GM12878 (cell line): ENCODE results near the gene KCTD17. TPM values are rescaled to one million over a fixed set of nuclear protein-coding genes. Genes with fewer than 3 reads are reported as not detected.

Experiments
- ATAC-seq: fragments of 200-7000 bp; cut with Tn5 transposase; 3 replicates; pipeline ENCODE4 v1.9.1; 2020; ENCODE audit warnings: mild to moderate bottlenecking, moderate library complexity
- BruUV-seq: library from RNA; stranded (reverse); fragments of 400-500 nt; replicated peaks from 2 replicates; lab custom pipeline; 2021; lab: Mats Ljungman, UMichigan
- CTCF ChIA-PET: fragments of 300-600 bp; sonication (Branson Sonifier 250); formaldehyde crosslinking; extraction: SDS; loops from one replicate; lab custom pipeline; 2021; ENCODE audit warnings: inconsistent platforms; lab: Yijun Ruan, JAX
- POLR2A ChIA-PET: fragments of 350-600 bp; formaldehyde crosslinking; extraction: SDS; loops from one replicate; lab custom pipeline; 2021; ENCODE audit warnings: inconsistent platforms; lab: Charles Lee
- RAD21 ChIA-PET: fragments of 300-600 bp; sonication (Branson Sonifier 250); formaldehyde crosslinking; loops from one replicate; lab custom pipeline; 2023; ENCODE audit warnings: antibody characterized with exemption; ENCODE audit not compliant: unreplicated experiment; lab: Charles Lee
- SMC1A ChIA-PET: fragments of 300-600 bp; sonication (Branson Sonifier 250); formaldehyde crosslinking; loops from one replicate; lab custom pipeline; 2023; ENCODE audit not compliant: unreplicated experiment, uncharacterized antibody; lab: Charles Lee
- DNase-seq: peaks from one replicate; pipeline ENCODE4 v3.0.0-alpha.2; 2011; ENCODE audit warnings: low read depth, low spot score
- FAIRE-seq: peaks from 3 replicates; lab custom pipeline; 2011; peaks lifted over from hg19 to GRCh38; lab: Jason Lieb, UNC
- H2AFZ ChIP-seq: 2 replicates; pipeline ENCODE4 v1.6.0; 2011; ENCODE audit warnings: low read depth, low read length, control low read depth; ENCODE audit not compliant: control insufficient read depth
- H3K27ac ChIP-seq: 2 replicates; pipeline ENCODE4 v1.5.1; 2011; ENCODE audit warnings: control low read depth; ENCODE audit not compliant: control insufficient read depth, insufficient read depth
- H3K27me3 ChIP-seq, 2 experiments: replicated peaks in 1 of 2; 2 replicates each; pipeline versions ENCODE4 v1.6.0 to v1.6.1; 2011; ENCODE audit warnings: low read length in 1 of 2; ENCODE audit not compliant: control insufficient read depth in 2 of 2, insufficient read depth in 2 of 2
- H3K36me3 ChIP-seq, 2 experiments: 2 replicates each; pipeline ENCODE4 v1.5.1; 2011; ENCODE audit warnings: low read length in 1 of 2; ENCODE audit not compliant: control insufficient read depth in 2 of 2, insufficient read depth in 2 of 2
- H3K4me1 ChIP-seq: 2 replicates; pipeline ENCODE4 v1.6.1; 2011; ENCODE audit warnings: mild to moderate bottlenecking, low read length, moderate library complexity, mixed read lengths; ENCODE audit not compliant: control insufficient read depth, insufficient read depth
- H3K4me2 ChIP-seq: 2 replicates; pipeline ENCODE4 v1.6.0; 2011; ENCODE audit warnings: control low read depth; ENCODE audit not compliant: control insufficient read depth, insufficient read depth
- H3K4me3 ChIP-seq: fragments of 200-600 bp; sonication (generic); 2 replicates; pipeline ENCODE4 v1.5.1; 2016
- H3K79me2 ChIP-seq: 2 replicates; pipeline ENCODE4 v1.6.0; 2011; ENCODE audit warnings: low read length; ENCODE audit not compliant: control insufficient read depth, insufficient read depth
- H3K9ac ChIP-seq: 2 replicates; pipeline ENCODE4 v1.8.0; 2011; ENCODE audit warnings: low read length, control low read depth, mixed read lengths; ENCODE audit not compliant: control insufficient read depth, insufficient read depth
- H3K9me3 ChIP-seq: replicated peaks from 3 replicates; pipeline ENCODE4 v1.5.1; 2011; ENCODE audit warnings: mild to moderate bottlenecking, low read length; ENCODE audit not compliant: control insufficient read depth, insufficient read depth
- H4K20me1 ChIP-seq: 2 replicates; pipeline ENCODE4 v1.6.0; 2011; ENCODE audit not compliant: control insufficient read depth, insufficient read depth
- CHD4 ChIP-seq: fragments of 200-600 bp; sonication (generic); IDR thresholded peaks from 2 replicates; pipeline ENCODE4 v1.6.1; 2016; ENCODE audit warnings: mild to moderate bottlenecking
- ESRRA ChIP-seq: IDR thresholded peaks from 2 replicates; pipeline ENCODE4 v1.6.1; 2012; ENCODE audit warnings: mild to moderate bottlenecking, low read length, improper control_type of control experiment
- KLF5 ChIP-seq: fragments of 450-650 bp; IDR thresholded peaks from 2 replicates; pipeline ENCODE4 v1.6.1; 2014; ENCODE audit warnings: mild to moderate bottlenecking; ENCODE audit not compliant: partially characterized antibody
- MEF2A ChIP-seq: IDR thresholded peaks from 2 replicates; pipeline ENCODE4 v1.6.1; 2011; ENCODE audit warnings: low read depth, mild to moderate bottlenecking, low read length, moderate library complexity; ENCODE audit not compliant: insufficient read depth
- NFYB ChIP-seq: IDR thresholded peaks from 2 replicates; pipeline ENCODE4 v1.6.1; 2011; ENCODE audit warnings: low read depth, mild to moderate bottlenecking, low read length, improper control_type of control experiment, moderate library complexity; ENCODE audit not compliant: insufficient read depth
- PAX5 ChIP-seq: IDR thresholded peaks from 2 replicates; pipeline ENCODE4 v1.6.1; 2011; ENCODE audit warnings: low read depth, low read length, borderline replicate concordance
- POLR2A ChIP-seq: IDR thresholded peaks from 2 replicates; pipeline ENCODE4 v1.6.1; 2011; ENCODE audit warnings: low read depth, mild to moderate bottlenecking, low read length
- RBBP5 ChIP-seq: fragments of 200-600 bp; sonication (generic); conservative IDR thresholded peaks from 2 replicates; pipeline ENCODE4 v1.6.1; 2016
- SMAD1 ChIP-seq: fragments of 450-650 bp; IDR thresholded peaks from 2 replicates; pipeline ENCODE4 v1.6.1; 2018; ENCODE audit warnings: mild to moderate bottlenecking, low read depth; ENCODE audit not compliant: partially characterized antibody
- TARDBP ChIP-seq: IDR thresholded peaks from 2 replicates; pipeline ENCODE4 v1.6.1; 2016; ENCODE audit warnings: borderline replicate concordance
- WGBS: methylation state at CpG from one replicate; pipeline ENCODE4 v1.1.6; 2016; ENCODE audit warnings: low lambda C conversion rate; ENCODE audit not compliant: insufficient replicate concordance, insufficient coverage; ENCODE audit errors: missing lambda C conversion rate; 5-methylcytosine and 5-hydroxymethylcytosine counted together
- in situ Hi-C: fragments of 300-500 bp; cut with MboI; formaldehyde crosslinking; loops from 9 replicates; pipeline ENCODE4 v1.14.3; 2018; ENCODE audit warnings: mixed read lengths
- intact Hi-C: fragments of 100-400 bp; cut with micrococcal nuclease; formaldehyde crosslinking; loops from one replicate; pipeline ENCODE4 v1.14.2; 2022; ENCODE audit not compliant: unreplicated experiment
- polyA plus RNA-seq, 11 experiments: library from polyadenylated mRNA; depleted of rRNA in 4 of 11; unstranded in 6 of 11; stranded (reverse) in 5 of 11; fragments of >200 nt; fragmentation: Nextera tagmentation in 4 of 11; fragmentation: Illumina TruSeq in 1 of 11; extraction: Ambion mirVana in 4 of 11; extraction: Trizol in 1 of 11; gene quantifications; 1 replicate in 1 of 11; 2 replicates in 10 of 11; pipeline versions ENCODE4 v1.2.1 to v1.2.3, GENCODE V29; 2011 to 2016; ENCODE audit warnings: inconsistent platforms in 2 of 11, missing spikeins in 2 of 11, low read depth in 1 of 11
- total RNA-seq, 4 experiments: library from RNA; depleted of rRNA in 3 of 4; stranded (reverse); fragments of >200 nt in 3 of 4; fragmentation: Illumina TruSeq in 1 of 4; extraction: Trizol in 1 of 4; gene quantifications; 2 replicates each; pipeline versions ENCODE4 v1.2.1 to v1.2.3, GENCODE V29; 2013 to 2021
- TF ChIP-seq, protein P1 (sequence below): fragments of 450-650 bp; IDR thresholded peaks from 2 replicates; pipeline ENCODE4 v1.6.1; 2017; ENCODE audit warnings: mild to moderate bottlenecking, moderate library complexity
- TF ChIP-seq, protein P2 (sequence below), 3 experiments: IDR thresholded peaks in 2 of 3; conservative IDR thresholded peaks in 1 of 3; 2 replicates each; pipeline ENCODE4 v1.5.1; 2011; ENCODE audit warnings: low read depth in 3 of 3, low read length in 3 of 3, mild to moderate bottlenecking in 3 of 3, control low read depth in 2 of 3, moderate library complexity in 2 of 3, inconsistent platforms in 1 of 3, mixed read lengths in 1 of 3; ENCODE audit not compliant: control insufficient read depth in 2 of 3, insufficient read depth in 1 of 3; ENCODE audit errors: extremely low read depth in 1 of 3
- TF ChIP-seq, protein P3 (sequence below): IDR thresholded peaks from 2 replicates; pipeline ENCODE4 v1.6.1; 2011; ENCODE audit warnings: low read depth, low read length, improper control_type of control experiment, borderline replicate concordance
- TF ChIP-seq, protein P4 (sequence below): fragments of 450-650 bp; IDR thresholded peaks from 2 replicates; pipeline ENCODE4 v1.6.1; 2017; ENCODE audit warnings: borderline replicate concordance
- TF ChIP-seq, protein P5 (sequence below): fragments of 450-650 bp; IDR thresholded peaks from 2 replicates; pipeline ENCODE4 v1.6.1; 2017; ENCODE audit warnings: mild to moderate bottlenecking

The KCTD17 gene
- total and polyA plus RNA-seq, 10 of the 15 experiments (the other 5 are each of a cell fraction or from before 2014, with no cell fraction given): 0.16 to 18.4 (median 10.1) TPM; not detected in 1

DNA sequence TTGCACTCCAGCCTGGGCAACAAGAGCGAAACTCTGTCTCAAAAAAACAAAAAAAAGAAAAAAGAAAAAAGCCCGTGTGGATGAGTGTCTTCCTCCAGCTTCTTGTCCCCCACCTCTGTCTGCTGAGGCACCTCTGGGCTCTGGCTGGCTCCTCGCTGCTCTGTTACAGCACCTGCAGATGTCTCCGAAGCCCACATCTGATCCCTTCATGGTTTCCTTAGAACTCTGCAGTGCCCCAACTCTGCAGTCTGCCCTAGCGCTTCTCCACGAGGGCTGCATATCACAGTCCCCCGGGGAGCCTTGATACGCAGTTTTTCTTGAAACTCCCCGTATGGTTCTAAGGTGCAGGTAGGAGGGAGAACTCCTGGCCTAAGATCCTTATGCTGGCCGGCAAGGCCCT, 15.9 kb downstream of the KCTD17 start:
- RAD21 ChIA-PET: no interaction called here
- H3K4me3 ChIP-seq: no peak overlapping the region
- in situ Hi-C loops (no loop called here), intact Hi-C loops (no loop called here)
- no peaks in the 10 kb centered on the region for H3K4me1 ChIP-seq
- no peak for DNase-seq
- no TSS peak for BruUV-seq
- POLR2A ChIA-PET: no interaction called here
- no peaks in the 10 kb centered on the region for H4K20me1 ChIP-seq
- no peak overlapping the region for H3K4me2 ChIP-seq
- H3K9ac ChIP-seq: no peak overlapping the region
- H3K36me3 ChIP-seq: no peaks in the 10 kb centered on the region
- H3K9me3 ChIP-seq: no peaks in the 10 kb centered on the region
- no peak for FAIRE-seq
- WGBS: 64% methylated on average over 10 of the region's 10 CpGs
- no peak for ATAC-seq
- SMC1A ChIA-PET: no interaction called here
- no peaks in the 10 kb centered on the region for H3K79me2 ChIP-seq
- H3K27me3 ChIP-seq: peaks cover 3 to 5% of the 10 kb centered on the region in 2 experiments; a peak in 3 of 4 replicates
- CTCF ChIA-PET: no interaction called here
- H2AFZ ChIP-seq: no peak overlapping the region
- no peak overlapping the region for H3K27ac ChIP-seq
- TF ChIP-seq, protein P1, sequence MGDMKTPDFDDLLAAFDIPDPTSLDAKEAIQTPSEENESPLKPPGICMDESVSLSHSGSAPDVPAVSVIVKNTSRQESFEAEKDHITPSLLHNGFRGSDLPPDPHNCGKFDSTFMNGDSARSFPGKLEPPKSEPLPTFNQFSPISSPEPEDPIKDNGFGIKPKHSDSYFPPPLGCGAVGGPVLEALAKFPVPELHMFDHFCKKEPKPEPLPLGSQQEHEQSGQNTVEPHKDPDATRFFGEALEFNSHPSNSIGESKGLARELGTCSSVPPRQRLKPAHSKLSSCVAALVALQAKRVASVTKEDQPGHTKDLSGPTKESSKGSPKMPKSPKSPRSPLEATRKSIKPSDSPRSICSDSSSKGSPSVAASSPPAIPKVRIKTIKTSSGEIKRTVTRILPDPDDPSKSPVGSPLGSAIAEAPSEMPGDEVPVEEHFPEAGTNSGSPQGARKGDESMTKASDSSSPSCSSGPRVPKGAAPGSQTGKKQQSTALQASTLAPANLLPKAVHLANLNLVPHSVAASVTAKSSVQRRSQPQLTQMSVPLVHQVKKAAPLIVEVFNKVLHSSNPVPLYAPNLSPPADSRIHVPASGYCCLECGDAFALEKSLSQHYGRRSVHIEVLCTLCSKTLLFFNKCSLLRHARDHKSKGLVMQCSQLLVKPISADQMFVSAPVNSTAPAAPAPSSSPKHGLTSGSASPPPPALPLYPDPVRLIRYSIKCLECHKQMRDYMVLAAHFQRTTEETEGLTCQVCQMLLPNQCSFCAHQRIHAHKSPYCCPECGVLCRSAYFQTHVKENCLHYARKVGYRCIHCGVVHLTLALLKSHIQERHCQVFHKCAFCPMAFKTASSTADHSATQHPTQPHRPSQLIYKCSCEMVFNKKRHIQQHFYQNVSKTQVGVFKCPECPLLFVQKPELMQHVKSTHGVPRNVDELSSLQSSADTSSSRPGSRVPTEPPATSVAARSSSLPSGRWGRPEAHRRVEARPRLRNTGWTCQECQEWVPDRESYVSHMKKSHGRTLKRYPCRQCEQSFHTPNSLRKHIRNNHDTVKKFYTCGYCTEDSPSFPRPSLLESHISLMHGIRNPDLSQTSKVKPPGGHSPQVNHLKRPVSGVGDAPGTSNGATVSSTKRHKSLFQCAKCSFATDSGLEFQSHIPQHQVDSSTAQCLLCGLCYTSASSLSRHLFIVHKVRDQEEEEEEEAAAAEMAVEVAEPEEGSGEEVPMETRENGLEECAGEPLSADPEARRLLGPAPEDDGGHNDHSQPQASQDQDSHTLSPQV: no peak
- no peak for TF ChIP-seq KLF5
- no peak for TF ChIP-seq SMAD1
- TF ChIP-seq POLR2A: no peak
- TF ChIP-seq, protein P2, sequence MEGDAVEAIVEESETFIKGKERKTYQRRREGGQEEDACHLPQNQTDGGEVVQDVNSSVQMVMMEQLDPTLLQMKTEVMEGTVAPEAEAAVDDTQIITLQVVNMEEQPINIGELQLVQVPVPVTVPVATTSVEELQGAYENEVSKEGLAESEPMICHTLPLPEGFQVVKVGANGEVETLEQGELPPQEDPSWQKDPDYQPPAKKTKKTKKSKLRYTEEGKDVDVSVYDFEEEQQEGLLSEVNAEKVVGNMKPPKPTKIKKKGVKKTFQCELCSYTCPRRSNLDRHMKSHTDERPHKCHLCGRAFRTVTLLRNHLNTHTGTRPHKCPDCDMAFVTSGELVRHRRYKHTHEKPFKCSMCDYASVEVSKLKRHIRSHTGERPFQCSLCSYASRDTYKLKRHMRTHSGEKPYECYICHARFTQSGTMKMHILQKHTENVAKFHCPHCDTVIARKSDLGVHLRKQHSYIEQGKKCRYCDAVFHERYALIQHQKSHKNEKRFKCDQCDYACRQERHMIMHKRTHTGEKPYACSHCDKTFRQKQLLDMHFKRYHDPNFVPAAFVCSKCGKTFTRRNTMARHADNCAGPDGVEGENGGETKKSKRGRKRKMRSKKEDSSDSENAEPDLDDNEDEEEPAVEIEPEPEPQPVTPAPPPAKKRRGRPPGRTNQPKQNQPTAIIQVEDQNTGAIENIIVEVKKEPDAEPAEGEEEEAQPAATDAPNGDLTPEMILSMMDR (IDR thresholded peaks at IDR 0.05 in 2 of 3, conservative IDR thresholded peaks at IDR 0.05 in 1 of 3; ENCODE audit: control insufficient read depth in 2 of 3, extremely low read depth in 1 of 3, insufficient read depth in 1 of 3, low read depth in 3 of 3, low read length in 3 of 3): no peak
- no peak for TF ChIP-seq MEF2A
- TF ChIP-seq, protein P3, sequence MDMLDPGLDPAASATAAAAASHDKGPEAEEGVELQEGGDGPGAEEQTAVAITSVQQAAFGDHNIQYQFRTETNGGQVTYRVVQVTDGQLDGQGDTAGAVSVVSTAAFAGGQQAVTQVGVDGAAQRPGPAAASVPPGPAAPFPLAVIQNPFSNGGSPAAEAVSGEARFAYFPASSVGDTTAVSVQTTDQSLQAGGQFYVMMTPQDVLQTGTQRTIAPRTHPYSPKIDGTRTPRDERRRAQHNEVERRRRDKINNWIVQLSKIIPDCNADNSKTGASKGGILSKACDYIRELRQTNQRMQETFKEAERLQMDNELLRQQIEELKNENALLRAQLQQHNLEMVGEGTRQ: no peak
- no peak for TF ChIP-seq ESRRA
- TF ChIP-seq, protein P4, sequence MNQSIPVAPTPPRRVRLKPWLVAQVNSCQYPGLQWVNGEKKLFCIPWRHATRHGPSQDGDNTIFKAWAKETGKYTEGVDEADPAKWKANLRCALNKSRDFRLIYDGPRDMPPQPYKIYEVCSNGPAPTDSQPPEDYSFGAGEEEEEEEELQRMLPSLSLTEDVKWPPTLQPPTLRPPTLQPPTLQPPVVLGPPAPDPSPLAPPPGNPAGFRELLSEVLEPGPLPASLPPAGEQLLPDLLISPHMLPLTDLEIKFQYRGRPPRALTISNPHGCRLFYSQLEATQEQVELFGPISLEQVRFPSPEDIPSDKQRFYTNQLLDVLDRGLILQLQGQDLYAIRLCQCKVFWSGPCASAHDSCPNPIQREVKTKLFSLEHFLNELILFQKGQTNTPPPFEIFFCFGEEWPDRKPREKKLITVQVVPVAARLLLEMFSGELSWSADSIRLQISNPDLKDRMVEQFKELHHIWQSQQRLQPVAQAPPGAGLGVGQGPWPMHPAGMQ: no peak
- TF ChIP-seq NFYB: no peak
- no peak for TF ChIP-seq PAX5
- no peak for TF ChIP-seq CHD4
- no peak for TF ChIP-seq RBBP5
- TF ChIP-seq, protein P5, sequence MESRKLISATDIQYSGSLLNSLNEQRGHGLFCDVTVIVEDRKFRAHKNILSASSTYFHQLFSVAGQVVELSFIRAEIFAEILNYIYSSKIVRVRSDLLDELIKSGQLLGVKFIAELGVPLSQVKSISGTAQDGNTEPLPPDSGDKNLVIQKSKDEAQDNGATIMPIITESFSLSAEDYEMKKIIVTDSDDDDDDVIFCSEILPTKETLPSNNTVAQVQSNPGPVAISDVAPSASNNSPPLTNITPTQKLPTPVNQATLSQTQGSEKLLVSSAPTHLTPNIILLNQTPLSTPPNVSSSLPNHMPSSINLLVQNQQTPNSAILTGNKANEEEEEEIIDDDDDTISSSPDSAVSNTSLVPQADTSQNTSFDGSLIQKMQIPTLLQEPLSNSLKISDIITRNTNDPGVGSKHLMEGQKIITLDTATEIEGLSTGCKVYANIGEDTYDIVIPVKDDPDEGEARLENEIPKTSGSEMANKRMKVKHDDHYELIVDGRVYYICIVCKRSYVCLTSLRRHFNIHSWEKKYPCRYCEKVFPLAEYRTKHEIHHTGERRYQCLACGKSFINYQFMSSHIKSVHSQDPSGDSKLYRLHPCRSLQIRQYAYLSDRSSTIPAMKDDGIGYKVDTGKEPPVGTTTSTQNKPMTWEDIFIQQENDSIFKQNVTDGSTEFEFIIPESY: no peak
- TF ChIP-seq TARDBP: no peak
